DMS79 (cell line): Measurements from ENCODE around the gene CYP4F3.
"Not testable (repeated sequence)": the region's sequence is repeated elsewhere in the genome, so short reads cannot be mapped to it uniquely, and the experiment has no call there.

Experiments used
- DNase-seq: peaks from one replicate; lab custom pipeline; 2025; lab: John Stamatoyannopoulos, UW

CYP4F3 gene

DNA sequence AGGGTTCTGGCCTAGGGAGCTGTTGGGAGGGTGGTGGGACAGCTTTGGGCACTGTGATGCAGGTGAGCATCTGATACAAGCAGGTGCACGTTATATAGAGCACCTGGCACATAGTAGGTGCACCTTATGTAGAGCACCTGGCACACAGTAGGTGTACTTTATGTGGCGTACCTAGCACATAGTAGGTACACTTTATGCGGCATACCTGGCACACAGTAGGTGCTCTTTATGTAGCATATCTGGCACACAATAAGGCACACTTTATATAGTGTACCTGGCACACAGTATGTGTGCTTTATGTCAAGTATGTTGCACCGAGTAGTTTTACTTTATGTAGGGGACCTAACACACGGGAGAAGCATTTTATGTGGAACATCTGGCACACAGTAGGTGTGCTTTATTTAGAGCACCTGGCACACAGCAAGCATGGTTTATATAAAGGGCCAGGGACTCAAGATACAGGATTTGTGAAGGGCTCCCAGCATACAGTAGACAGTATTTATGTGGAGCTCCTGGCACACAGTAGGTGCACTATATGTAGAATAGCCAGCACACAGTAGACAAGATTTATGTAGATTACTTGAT is 30.6 kb downstream of the CYP4F3 start:
- no peak for DNase-seq

DNA sequence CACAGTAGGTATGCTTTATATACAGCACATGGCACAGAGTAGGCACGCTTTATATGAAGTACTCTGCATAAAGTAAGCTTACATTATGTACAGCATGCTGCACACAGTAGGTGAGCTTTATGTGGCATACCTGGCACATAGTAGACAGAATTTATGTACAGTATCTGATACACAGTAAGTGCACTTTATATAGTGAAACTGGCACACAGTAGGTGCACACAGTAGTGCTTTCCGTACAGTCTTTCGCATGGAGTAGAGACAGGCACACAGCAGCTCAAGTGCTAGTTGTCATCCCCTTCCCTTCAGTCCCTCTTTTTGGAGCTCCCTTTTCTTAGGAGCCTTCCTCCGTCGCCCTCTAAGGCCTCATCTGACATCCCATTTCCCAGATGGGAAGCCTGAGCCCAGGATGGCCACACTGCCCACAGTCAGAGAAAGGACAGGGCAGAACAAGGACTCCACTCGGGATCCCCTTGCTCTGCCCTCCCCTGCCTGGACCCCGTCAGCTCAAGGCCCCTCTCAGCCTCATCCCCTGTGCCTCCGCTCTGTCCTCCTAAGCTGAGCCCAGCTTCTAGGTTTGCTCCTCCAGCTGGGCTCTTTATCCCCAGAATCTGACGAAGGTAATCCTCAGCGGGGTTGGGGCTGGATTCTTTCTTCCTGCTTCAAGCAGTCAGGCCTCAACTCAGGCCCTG is 31.3 kb downstream of the CYP4F3 start:
- DNase-seq: no peak

DNA sequence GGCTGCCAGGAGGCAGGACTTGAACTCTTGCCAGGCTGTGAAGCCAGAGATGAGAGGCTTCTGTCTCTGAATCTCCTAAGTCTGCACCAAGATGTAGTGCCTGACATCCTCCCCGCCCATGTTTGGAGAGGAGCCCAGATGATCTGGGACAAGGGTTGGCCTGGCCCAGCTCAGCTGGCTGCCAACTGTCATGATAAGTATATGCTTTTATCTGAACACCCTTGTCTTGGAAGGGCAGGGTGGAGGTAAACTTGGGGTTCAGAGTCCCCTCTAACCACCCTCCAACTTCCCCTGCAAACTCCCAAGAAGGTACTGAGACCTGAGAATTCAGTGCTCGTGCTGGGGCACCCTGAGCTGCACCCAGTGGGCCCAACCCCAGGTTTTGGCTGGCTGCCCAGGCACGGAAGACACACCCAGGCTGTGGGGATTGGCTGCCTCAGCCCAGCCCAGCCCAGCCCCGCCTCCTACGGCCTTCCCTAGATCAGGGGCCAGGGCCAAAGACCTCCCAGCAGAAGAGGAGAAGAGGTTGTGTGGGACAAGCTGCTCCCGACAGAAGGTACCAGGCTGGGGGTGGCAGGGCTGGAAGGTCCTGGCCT is 32.0 kb downstream of the CYP4F3 start, which contains the start of gene CYP4F12:
TSS of gene CYP4F12 (plus strand) at position 508 of the 596 bp plus-strand sequence. CDS start 443 bp downstream, outside the sequence.
- no peak for DNase-seq

DNA sequence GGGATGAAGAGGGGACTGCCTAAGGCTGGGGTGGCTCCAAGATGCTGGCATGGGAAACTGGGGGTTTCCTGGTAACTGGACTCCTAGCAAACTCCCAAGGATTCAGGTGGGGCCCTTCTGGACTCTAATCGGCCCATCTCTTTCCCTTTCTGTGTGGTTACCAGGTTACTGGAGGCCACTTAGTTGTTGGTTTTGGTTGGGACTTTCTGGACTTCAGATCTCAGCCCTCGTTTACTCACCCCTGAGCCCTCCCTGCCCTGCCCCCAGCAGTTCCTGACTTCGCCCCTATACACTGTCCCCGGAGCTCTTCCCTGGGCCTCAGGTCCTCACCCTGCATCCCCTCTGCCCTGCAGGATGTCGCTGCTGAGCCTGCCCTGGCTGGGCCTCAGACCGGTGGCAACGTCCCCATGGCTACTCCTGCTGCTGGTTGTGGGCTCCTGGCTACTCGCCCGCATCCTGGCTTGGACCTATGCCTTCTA is 32.5 kb downstream of the CYP4F3 start:
- no peak for DNase-seq

DNA sequence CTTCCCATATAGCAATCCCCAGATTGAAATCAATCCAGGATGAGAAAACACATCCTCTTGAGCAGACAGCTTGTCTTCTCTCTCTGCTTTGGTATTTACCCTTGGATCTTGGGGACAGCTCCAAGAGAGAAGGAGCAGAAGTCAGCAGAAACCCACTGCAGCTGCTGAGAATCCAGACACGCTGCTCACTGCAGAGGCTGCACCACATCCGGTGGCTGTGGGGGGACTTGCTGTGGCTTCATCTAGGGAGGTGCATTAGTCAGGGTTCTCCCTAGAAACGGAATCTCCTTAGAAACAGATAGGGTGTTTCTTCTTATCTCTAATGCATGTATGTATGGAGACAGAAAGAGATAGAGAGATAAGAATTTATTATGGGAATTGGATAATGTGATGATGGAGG is 34.9 kb downstream of the CYP4F3 start:
- no peak for DNase-seq

DNA sequence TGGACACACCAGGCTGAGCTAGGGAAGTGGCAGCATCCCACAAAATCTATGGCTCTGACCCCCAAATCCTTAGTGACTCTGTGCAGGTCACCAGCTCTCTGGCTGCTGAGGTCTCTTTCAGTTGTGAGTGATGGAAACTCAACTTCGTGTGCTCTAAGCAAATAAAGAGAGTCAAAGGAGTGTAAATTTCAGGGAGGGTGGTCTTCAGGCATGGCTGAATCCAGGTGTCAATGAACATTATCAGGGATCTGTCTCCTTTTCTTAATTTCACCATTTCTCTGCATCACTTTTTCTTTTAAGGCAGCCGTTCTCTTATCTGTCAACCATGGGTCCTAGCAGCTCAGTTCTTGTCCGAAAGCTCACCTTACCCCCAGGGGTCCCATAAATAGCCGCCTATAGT is 38.4 kb downstream of the CYP4F3 start:
- DNase-seq: no peak

DNA sequence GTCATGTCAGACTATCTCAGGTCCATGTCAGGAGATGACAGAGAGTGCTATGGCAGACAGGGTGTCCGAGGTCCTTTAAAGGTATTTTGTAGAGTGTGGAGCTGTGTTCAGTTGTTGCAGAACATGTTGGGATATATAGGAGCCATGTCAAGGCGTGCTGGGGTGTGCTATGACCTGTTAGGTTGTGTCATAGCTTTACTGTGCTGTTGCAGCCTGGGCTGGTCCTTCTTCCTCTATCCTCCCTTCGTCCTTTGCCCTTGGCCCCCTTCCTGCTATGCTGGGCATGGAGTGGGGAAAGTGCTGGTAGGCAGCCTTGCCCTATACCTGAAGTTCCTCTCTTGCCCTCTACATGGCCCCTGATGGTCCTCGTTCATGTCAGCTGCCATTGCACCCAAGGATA is 39.2 kb downstream of the CYP4F3 start:
- DNase-seq: not testable (repeated sequence)

DNA sequence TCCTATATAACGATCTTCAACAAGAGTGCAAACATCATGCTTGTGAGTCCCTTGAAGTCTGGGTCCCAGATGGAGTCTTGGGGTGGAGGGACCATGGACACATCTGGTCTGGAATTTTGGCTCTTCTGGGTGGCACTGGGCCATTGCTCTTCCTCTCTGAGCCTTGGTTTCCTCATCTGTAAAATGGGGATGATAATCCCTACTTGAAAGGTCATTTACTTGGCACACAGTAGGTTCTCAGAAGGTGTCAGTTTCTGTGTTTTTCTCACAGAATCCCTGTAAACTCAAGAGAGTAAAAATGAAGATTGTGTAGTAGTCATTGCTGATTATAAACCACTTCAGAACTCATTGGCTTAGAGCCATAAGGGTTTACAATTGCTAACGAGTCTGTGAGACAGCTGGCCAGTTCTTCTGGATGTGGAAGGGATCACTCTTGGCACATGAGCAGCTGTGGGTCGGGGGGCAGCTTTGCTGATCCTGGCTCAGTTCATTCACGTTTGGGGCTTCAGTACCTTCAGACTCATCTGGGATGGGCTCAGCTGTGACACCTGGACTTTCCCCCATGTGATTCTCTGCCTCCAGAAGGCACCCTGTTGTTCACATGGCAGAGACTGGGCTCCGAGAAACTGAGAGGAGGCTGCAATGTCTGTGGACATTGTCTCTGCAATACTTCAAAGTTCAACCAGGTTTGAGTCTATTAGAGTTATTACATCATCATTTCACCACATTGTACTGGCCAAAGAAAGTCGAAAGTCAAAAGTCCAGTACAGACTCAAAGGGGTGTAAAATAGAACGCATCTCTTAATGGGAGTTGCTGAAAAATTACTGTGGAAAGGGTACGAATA is 40.0 kb downstream of the CYP4F3 start:
- no peak for DNase-seq

DNA sequence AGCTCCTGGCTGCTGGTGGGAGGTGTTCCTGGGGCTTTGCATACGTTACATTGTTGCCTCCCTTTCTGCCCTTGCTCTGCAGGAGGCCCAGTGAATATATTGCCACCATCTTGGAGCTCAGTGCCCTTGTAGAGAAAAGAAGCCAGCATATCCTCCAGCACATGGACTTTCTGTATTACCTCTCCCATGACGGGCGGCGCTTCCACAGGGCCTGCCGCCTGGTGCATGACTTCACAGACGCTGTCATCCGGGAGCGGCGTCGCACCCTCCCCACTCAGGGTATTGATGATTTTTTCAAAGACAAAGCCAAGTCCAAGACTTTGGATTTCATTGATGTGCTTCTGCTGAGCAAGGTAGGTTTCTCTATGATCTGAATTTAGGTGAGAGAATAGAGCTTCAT is 42.7 kb downstream of the CYP4F3 start:
- no peak for DNase-seq

DNA sequence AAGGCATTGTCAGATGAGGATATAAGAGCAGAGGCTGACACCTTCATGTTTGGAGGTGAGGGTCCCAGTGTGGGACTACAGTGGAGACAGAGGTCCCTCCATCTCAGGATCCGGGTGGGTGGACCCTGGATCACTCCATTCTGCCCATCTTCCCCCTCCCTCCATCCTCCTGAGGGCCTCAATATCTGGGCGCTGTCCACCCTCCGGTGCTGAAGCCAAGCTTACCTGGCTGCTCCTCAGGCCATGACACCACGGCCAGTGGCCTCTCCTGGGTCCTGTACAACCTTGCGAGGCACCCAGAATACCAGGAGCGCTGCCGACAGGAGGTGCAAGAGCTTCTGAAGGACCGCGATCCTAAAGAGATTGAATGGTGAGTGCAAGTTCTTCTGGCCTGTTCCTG is 44.1 kb downstream of the CYP4F3 start:
- DNase-seq: no peak

DNA sequence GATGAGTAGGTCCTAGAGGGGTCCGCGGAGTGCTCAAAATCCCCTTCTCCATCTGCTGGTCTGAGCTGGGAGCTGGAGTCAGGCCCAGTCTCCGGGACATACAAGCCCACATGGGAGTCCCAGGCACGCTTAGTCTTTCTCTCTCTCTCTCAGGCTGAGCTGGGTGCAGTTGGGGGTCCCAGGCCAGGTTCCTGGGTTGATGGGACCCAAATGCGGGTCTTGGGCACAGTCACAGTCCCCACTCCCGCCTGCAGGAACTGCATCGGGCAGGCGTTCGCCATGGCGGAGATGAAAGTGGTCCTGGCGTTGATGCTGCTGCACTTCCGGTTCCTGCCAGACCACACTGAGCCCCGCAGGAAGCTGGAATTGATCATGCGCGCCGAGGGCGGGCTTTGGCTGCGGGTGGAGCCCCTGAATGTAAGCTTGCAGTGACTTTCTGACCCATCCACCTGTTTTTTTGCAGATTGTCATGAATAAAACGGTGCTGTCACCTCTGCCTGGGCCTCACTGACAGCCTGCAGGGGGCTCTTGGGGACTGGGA is 56.0 kb downstream of the CYP4F3 start:
- DNase-seq: no peak

DNA sequence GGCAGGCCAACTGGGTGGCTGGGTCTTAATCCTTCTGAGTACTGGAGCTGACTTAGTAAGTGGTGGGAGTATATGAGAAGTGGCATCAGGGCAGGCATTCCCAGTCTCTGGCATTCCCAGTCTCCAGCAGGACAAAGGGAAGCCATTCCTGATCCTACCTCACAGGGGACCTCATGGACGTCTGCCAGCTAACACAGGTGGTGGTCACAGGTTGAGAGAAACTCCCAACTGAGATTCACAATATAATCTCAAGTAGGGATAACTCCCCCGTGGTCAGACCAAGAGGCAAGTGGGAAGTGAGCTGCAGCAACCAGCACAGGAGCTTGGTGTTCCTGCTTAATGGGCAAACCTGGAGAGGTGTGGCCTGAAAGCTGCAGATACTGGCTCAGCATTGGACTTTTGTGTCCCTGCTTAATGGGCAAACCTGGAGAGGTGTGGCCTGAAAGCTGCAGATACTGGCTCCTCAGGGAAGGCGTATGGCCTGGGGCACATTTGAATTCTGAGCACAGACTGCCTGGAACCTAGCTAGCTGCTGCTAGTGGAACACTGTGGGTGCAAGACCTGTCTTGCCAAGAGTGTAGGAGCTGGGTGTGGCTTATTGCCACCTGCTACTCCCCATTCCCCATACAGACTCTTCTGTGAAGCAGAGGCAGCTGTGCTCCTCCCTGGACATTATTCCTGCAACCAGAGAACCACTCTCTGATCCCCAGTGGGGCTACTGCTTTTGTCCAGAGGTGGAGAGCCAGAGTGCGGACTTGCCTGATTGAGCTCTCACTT is 61.2 kb downstream of the CYP4F3 start:
- peak; percentile 79 for DNase-seq

DNA sequence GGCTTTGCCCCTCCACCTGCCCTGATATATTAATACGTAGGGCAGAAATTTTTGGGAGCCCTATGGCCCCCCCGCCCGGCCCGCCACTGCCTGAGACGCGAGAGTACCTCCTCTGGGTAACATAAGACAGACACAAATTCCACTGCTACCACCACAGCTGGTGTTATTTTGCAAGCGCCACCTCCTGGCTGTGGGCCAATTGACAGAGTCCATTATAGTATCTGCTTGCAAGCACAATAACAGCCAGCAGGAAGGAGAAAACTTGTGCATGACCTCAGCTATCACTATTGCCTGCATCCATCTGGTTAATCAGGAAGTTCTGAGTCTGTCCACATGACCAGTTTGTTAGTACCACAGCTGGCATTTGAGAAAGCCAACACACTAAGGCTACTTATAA is 61.8 kb downstream of the CYP4F3 start:
- DNase-seq: peak; percentile 72
